Testis (tissue), 3 donors: ENCODE measurements around the gene ORC3. TPM values are rescaled to one million over a fixed set of nuclear protein-coding genes. Genes with fewer than 3 reads are reported as not detected.

Source experiments
- DNase-seq: peaks from one replicate; pipeline ENCODE4 v3.0.0-alpha.2; 2019
- H3K27ac ChIP-seq, 2 donors: fragments of 200-600 bp; sonication (generic); one replicate each; pipeline ENCODE4 v1.5.1; 2019
- H3K27me3 ChIP-seq: fragments of 200-600 bp; sonication (generic); one replicate; pipeline ENCODE4 v1.5.1; 2019
- H3K36me3 ChIP-seq: fragments of 200-600 bp; sonication (generic); one replicate; pipeline ENCODE4 v1.5.1; 2017; ENCODE audit warnings: low read depth; ENCODE audit errors: missing control alignments
- H3K4me1 ChIP-seq: fragments of 200-600 bp; sonication (generic); one replicate; pipeline ENCODE4 v1.5.1; 2019
- H3K4me3 ChIP-seq, 2 donors: fragments of 200-600 bp; sonication (generic); one replicate each; pipeline ENCODE4 v1.5.1; 2017 to 2019
- H3K9me3 ChIP-seq: fragments of 200-600 bp; sonication (generic); one replicate; pipeline ENCODE4 v1.5.1; 2017
- POLR2A ChIP-seq: fragments of 450-650 bp; IDR thresholded peaks from one replicate; pipeline ENCODE4 v1.6.1; 2017; ENCODE audit warnings: antibody characterized with exemption, mild to moderate bottlenecking, moderate library complexity
- WGBS, 2 donors: methylation state at CpG; one replicate each; pipeline ENCODE4 v1.1.5; 2018; 5-methylcytosine and 5-hydroxymethylcytosine counted together
- intact Hi-C: fragments of 100-400 bp; cut with DNase I; formaldehyde crosslinking; loops from one replicate; pipeline ENCODE4 v1.15.1; 2023; ENCODE audit warnings: low total_unique reads
- polyA plus RNA-seq: library from polyadenylated mRNA; stranded (reverse); fragments of 350-450 nt; fragmentation: Illumina TruSeq; extraction: RNeasy Lipid Tissue Mini Kit (QIAGEN cat#74804); gene quantifications from one replicate; pipeline ENCODE4 v1.2.3, GENCODE V29; 2014; ENCODE audit warnings: low read depth, low replicate concordance; ENCODE audit not compliant: insufficient read depth
- total RNA-seq, 2 donors: library from RNA; depleted of rRNA; stranded (reverse); fragments of >200 nt; gene quantifications; one replicate each; pipeline ENCODE4 v1.2.3, GENCODE V29; 2016
- TF ChIP-seq, protein P1 (sequence below), 3 experiments: fragments of 450-650 bp in 2 of 3; fragments of 200-600 bp in 1 of 3; sonication (generic) in 1 of 3; IDR thresholded peaks; one replicate each; pipeline ENCODE4 v1.5.1; 2016 to 2019; ENCODE audit warnings: antibody characterized with exemption in 3 of 3, mild to moderate bottlenecking in 2 of 3, moderate library complexity in 1 of 3

ORC3 gene
- total and polyA plus RNA-seq, 3 donors from 2014 or later = 38.8 to 50.4 (median 40.5) TPM

- Histone ChIP-seq H3K36me3 (no peaks in the 10 kb centered on the region), H3K4me3 (peak overlapping the region; percentile 1 to 96), H3K4me1 (peaks cover 17% of the 10 kb centered on the region), H3K27me3 (no peaks in the 10 kb centered on the region), H3K27ac (peak overlapping the region in 1 of 2 donors; percentile 99), H3K9me3 (no peaks in the 10 kb centered on the region)
- peak; percentile 39 for DNase-seq
- intact Hi-C loops = no loop called here
- TF ChIP-seq, protein P1, sequence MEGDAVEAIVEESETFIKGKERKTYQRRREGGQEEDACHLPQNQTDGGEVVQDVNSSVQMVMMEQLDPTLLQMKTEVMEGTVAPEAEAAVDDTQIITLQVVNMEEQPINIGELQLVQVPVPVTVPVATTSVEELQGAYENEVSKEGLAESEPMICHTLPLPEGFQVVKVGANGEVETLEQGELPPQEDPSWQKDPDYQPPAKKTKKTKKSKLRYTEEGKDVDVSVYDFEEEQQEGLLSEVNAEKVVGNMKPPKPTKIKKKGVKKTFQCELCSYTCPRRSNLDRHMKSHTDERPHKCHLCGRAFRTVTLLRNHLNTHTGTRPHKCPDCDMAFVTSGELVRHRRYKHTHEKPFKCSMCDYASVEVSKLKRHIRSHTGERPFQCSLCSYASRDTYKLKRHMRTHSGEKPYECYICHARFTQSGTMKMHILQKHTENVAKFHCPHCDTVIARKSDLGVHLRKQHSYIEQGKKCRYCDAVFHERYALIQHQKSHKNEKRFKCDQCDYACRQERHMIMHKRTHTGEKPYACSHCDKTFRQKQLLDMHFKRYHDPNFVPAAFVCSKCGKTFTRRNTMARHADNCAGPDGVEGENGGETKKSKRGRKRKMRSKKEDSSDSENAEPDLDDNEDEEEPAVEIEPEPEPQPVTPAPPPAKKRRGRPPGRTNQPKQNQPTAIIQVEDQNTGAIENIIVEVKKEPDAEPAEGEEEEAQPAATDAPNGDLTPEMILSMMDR (IDR thresholded peaks at IDR 0.05) = no peak
- no peak for TF ChIP-seq POLR2A
- 34 to 39% methylated on average over 8 of the region's 8 CpGs for WGBS, 2 donors
These were observed 107.9 kb downstream of the ORC3 start for GRCh38 chr6:87697581-87698546.

DNA sequence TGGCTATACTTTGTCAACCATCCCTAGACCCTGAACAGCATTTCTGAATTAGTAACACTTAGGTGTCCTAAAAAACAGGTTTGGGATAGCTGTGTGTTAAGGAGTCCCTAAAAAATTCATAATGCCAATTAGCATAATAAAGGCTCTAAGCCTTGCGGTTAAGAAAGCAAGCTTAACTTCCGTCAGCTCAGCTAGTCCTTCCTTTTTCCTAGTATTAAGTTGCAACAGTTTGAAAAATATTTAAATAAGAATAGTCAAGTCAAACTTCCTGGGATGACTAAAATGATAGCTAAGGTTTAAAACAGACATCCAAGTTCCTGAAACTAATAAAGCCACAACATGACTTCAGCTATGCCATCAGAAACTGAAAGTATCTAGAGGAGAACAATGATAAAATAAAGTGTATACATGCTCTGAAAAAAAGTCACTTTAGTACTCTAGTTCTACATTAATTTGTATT lies 108.6 kb downstream of the ORC3 start:
- TF ChIP-seq, protein P1 (IDR thresholded peaks at IDR 0.05) = no peak
- no peak for TF ChIP-seq POLR2A
- Histone ChIP-seq H3K9me3 (no peaks in the 10 kb centered on the region), H3K36me3 (no peaks in the 10 kb centered on the region), H3K27me3 (no peaks in the 10 kb centered on the region), H3K4me1 (peaks cover 21% of the 10 kb centered on the region), H3K4me3 (peak overlapping the region; percentile 1 to 96), H3K27ac (peak overlapping the region in 1 of 2 donors; percentile 99)
- intact Hi-C loops = no loop called here
- 16% methylated on average over 2 of the region's 2 CpGs for WGBS, 2 donors
- no peak for DNase-seq

DNA sequence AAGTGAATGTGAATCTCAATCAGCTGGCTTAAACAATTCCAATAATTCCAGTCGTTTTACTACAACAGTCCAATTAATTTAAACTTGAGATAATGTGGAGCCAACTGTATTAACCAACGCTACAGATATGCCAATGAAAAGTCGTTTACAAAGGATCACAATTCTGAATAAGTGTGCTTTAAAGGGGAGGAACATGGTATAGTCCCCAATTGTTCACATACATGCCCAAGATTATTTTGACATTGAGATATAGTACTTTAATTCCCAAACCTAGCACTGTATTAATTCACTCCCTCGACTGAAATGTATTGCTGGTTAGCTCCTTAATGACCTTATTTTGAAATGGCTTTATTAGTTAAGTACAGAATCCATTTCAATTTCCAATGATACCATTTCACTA lies 109.6 kb downstream of the ORC3 start:
- intact Hi-C loops = no loop called here
- TF ChIP-seq POLR2A = no peak
- TF ChIP-seq, protein P1 (IDR thresholded peaks at IDR 0.05) = no peak
- 1 to 2% methylated on average over 4 of the region's 4 CpGs for WGBS, 2 donors
- Histone ChIP-seq H3K9me3 (no peaks in the 10 kb centered on the region), H3K4me1 (peaks cover 12% of the 10 kb centered on the region), H3K36me3 (no peaks in the 10 kb centered on the region), H3K27ac (peak overlapping the region in 1 of 2 donors; percentile 99), H3K4me3 (peak overlapping the region; percentile 96 to 99), H3K27me3 (no peaks in the 10 kb centered on the region)
- DNase-seq = no peak

- no peaks in the 10 kb centered on the region for H3K27me3 ChIP-seq
- DNase-seq = peak; percentile 56
- H3K4me1 ChIP-seq = peaks cover 11% of the 10 kb centered on the region
- TF ChIP-seq, protein P1 (IDR thresholded peaks at IDR 0.05) = no peak
- TF ChIP-seq POLR2A = no peak
- H3K9me3 ChIP-seq = no peaks in the 10 kb centered on the region
- H3K4me3 ChIP-seq = peak overlapping the region; percentile 96 to 99
- H3K36me3 ChIP-seq = no peaks in the 10 kb centered on the region
- H3K27ac ChIP-seq = peak overlapping the region; percentile 94 to 99
- 0 to 1% methylated on average over 18 of the region's 18 CpGs for WGBS, 2 donors
- intact Hi-C loops = no loop called here
These were observed 110.7 kb downstream of the ORC3 start for GRCh38 chr6:87700397-87701343.
